ENCODE data around the gene CYP17A1.
A peak's percentile ranks its signal among the peaks of the same experiment; 100 is the strongest.
"Not testable (repeated sequence)": the region's sequence is repeated elsewhere in the genome, so short reads cannot be mapped to it uniquely, and the experiment has no call there.

CYP17A1 gene

DNA sequence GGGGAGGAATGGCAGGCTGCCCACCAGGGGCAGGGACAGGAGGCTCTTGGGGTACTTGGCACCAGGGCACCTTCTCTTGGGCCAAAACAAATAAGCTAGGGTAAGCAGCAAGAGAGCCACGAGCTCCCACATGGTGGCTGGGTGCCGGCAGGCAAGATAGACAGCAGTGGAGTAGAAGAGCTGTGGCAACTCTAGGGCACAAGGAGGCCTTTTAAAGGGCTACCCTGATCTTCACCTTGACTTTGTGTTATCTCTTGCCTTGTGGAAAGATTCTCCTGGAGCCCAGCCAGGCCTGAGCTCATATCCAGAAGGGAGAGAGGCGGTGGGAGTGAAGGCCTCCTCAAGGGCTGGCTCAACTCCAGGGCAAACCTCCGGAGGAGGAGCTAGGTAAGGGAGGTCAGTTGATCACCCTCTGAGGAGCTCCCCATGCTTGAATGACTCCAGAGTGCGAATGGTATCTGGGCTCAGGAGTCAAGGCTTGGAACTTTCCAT lies at the start of gene CYP17A1:
TSS of gene CYP17A1 (minus strand) at position 184 of the 492 bp plus-strand sequence. CDS start at position 132, 52 bp downstream.
- DNase-seq, result no peak

- no peak for DNase-seq
These were observed 43.0 kb upstream of the CYP17A1 start for GRCh38 chr10:102880256-102880655.

- DNase-seq, result no peak
These were observed 41.4 kb upstream of the CYP17A1 start for GRCh38 chr10:102878629-102879028.

DNA sequence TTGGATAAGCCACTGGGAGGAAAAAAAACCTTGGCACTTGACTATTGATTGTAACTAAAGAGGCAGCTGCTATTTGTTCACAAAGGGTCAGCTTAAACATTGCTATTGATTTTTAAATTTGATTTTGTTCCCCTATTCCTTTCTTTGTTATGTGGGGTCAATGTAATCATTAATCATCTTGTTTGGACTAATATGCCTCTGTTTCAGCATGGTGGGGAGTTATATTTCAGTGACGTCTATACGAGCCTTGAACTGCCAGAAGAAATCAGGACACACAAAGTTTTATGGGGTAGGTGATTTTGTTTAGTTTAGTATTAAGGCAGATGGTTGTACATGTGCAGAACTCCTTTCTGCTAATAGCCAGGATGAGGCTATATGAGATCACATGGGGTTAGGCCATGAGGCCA lies 39.5 kb upstream of the CYP17A1 start:
- DNase-seq, result no peak

DNA sequence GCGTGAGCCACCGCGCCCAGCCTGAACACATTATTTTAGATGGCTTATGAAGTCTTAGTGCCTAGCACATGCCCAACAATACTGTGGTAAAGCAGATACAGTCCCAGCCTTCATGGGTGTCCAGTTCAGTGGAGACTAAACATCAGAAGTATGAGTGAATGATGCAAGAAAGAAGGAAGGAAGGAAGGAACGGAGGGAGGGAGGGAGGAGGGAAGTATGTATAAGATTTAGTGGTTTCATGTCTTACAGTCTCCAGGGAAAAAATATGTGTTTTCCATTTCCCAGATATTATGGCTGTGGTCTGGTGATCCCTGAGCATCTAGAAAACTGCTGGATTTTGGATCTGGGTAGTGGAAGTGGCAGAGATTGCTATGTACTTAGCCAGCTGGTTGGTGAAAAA lies 35.0 kb upstream of the CYP17A1 start:
- no peak for DNase-seq

DNA sequence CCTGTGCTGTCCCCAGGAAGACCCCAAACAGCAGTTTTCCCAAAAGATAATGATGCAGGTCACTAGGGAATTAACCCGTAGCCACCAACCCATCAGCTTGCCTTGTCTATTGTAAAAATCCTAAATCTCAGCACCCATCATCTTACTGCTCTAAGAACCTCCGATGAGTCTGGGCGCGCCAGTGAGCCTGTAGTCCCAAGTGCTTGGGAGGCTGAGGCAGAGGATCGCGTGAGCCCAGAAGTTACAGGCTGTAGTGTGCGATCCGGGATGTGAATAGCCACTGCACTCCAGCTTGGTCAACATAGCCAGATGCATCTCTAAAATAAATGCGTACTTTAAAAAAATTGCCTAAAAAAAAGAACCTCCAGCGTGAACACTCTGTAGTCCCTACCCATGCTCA lies 33.0 kb upstream of the CYP17A1 start:
- no peak for DNase-seq

GRCh38 chr10:102869258-102870198 lies 32.3 kb upstream of the CYP17A1 start, which contains the start of gene AS3MT:
Gene AS3MT (plus strand): TSS chr10:102869470. CDS start chr10:102869593, 123 bp downstream.
- DNase-seq, result no peak

DNA sequence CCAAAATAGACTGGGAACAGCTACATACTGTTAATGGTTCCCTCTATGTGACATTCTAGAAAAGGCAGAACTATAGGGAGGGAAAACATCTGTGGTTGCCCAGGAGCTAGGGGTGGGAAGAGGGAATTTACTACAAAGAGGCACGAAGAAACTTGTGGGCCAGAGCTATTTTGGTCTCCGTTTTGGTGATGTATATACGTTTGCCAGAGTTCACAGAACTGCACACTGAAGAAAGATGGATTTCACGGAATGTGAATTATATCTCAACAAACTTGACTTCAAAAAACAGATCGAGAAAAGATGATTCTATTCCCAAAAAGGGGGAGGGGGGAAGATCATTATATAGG lies 31.7 kb upstream of the CYP17A1 start:
- DNase-seq, result no peak

GRCh38 chr10:102865620-102866019 lies 28.4 kb upstream of the CYP17A1 start:
- DNase-seq, result no peak

- DNase-seq, result no peak
These were observed 26.4 kb upstream of the CYP17A1 start for GRCh38 chr10:102863660-102864059.

DNA sequence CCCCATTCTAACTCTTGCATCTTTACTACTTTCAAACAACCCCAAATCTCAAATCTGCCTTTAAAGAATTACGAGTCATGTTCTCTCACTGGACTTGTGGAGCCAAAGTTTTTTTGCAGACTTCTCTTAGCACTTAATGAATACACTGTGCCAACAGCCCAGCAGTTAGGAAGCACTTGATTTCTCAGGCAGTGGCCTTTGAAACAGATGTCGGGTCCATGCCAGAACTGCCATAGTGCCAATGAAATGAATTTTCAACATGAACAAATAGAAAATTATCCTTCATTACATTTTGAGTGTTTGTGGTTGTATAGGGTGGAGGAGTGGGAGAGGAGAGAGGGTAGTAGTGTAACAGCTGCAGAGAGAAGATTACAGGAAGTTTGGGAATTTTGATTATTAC lies 22.7 kb upstream of the CYP17A1 start:
- DNase-seq, result no peak

DNA sequence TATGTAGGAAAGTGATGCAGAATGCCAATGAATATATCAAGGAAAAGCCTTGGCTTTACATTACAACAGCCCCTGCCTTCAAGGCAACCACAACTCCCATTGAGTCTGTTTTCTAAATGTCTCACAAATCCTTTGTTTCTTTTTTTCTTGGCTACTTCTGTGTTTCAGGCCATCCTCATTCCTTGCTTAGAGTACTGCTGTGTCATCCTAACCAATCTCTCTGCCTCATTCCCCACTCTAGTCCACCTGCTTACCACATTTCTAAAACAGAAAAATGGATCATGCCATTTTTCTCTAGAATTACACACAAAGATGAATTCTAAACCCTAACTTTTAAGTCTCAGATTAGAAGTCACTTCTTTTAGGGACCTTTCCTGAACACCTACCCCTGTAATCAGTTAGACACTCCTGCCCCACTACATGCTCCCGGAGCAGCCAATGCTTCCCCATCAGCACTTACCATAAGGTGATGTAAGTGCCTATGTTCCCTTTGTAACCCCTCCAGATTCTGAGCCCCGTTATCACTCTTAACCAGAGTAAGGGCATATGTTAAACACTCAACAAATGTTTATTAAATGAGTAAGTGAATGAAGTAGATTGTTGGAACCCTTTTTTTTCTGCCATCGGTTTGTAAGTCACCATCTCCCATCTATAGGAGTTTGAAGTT lies 19.7 kb upstream of the CYP17A1 start:
- DNase-seq, result no peak

- DNase-seq, result not testable (repeated sequence)
These were observed 18.7 kb upstream of the CYP17A1 start for GRCh38 chr10:102855731-102856436.

DNA sequence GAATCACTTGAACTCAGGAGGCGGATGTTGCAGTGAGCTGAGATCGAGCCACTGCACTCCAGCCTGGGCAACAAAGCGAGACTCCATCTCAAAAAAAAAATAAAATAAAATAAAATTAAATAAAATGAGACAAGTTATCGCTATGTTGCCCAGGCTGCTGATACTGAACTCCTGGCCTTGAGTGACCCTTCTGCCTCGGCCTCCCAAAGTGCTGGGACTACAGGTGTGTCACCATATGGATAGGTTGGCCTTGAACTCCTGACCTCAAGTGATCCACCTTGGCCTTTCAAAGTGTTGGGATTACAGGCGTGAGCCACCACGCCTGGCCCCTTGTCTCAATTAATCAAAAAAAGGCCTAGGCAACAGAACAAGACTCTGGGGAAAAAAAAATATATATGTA lies 16.0 kb upstream of the CYP17A1 start:
- DNase-seq, result not testable (repeated sequence)

- no peak for DNase-seq
These were observed 12.9 kb upstream of the CYP17A1 start for GRCh38 chr10:102850025-102850518.

- no peak for DNase-seq
These were observed 8.2 kb upstream of the CYP17A1 start for GRCh38 chr10:102845352-102845902.

- DNase-seq, result not testable (repeated sequence)
These were observed 7.1 kb upstream of the CYP17A1 start for GRCh38 chr10:102844190-102844776.

GRCh38 chr10:102843139-102843538 lies 5.9 kb upstream of the CYP17A1 start:
- DNase-seq, result not testable (repeated sequence)

GRCh38 chr10:102841827-102842345 lies 4.7 kb upstream of the CYP17A1 start:
- no peak for DNase-seq

DNA sequence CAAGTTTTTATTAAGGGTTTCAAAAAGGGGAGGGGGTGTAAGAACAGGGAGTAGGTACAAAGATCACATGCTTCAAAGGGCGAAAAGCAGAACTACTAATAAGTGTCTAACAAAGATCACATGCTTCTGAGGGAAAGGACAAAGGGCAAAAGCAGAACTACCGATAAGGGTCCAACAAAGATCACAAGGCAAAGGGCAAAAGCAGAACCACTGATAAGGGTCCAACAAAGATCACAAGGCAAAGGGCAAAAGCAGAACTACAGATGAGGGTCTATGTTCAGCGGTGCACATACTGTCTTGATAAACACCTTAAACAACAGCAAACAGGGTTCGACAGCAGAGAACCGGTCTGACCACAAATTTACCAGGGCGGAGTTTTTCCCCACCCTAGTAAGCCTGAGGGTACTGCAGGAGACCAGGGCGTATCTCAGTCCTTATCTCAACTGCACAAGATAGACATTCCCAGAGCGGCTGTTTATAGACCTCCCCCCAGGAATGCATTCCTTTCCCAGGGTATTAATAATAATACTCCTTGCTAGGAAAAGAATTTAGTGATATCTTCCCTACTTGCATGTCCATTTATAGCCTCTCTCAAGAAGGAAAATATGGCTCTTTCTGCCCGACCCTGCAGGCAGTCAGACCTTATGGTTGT lies 1.2 kb upstream of the CYP17A1 start:
- DNase-seq, result not testable (repeated sequence)

DNA sequence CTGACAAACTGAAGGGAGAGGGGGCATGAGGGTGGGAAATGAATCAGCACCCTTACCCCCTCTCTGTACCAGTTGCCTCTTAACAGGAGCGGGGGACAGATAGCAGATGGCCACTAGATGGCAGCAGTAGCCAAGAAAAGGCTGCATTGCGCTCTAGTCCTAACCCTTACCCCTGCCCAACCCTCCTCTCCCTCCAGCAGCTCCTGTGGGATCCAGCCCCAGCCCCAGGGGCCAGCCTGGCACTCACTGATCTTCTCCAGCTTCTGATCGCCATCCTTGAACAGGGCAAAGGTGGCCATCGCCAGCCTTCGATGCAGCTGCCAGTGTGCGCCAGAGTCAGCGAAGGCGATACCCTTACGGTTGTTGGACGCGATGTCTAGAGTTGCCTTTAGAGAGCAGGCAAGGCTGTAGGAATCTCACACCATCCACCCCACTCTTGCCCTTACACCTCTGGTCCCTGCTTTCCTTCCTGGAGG lies 2.2 kb downstream of the CYP17A1 start:
- DNase-seq, result peak; percentile 71 to 77
